WTC11 (cell line): Measurements from ENCODE around the gene AMIGO1. TPM values are rescaled to one million over a fixed set of nuclear protein-coding genes. Genes with fewer than 3 reads are reported as not detected.

ENCODE experiments used
- ATAC-seq: fragments of 200-7000 bp; cut with Tn5 transposase; 2 replicates; pipeline ENCODE4 v1.10.0; 2021; ENCODE audit warnings: mild to moderate bottlenecking, moderate library complexity
- CTCF ChIA-PET: fragments of 300-600 bp; sonication (Branson Sonifier 250); formaldehyde crosslinking; loops from one replicate; lab custom pipeline; 2021; ENCODE audit warnings: antibody characterized with exemption; lab: Charles Lee
- POLR2A ChIA-PET: fragments of 350-600 bp; sonication (Branson Sonifier 250); formaldehyde crosslinking; loops from one replicate; lab custom pipeline; 2021; ENCODE audit warnings: antibody characterized with exemption; lab: Charles Lee
- DNase-seq: peaks from one replicate; pipeline ENCODE4 v3.0.0; 2021; ENCODE audit warnings: low spot score
- H3K27ac Mint-ChIP-seq: 2 replicates; pipeline ENCODE4 v1.8.0; 2021; ENCODE audit warnings: mixed read lengths
- H3K27me3 Mint-ChIP-seq: 2 replicates; pipeline ENCODE4 v1.8.0; 2021; ENCODE audit warnings: low read depth, mild to moderate bottlenecking, moderate library complexity, mixed read lengths
- H3K36me3 Mint-ChIP-seq: 2 replicates; pipeline ENCODE4 v1.8.0; 2021; ENCODE audit warnings: mixed read lengths
- H3K4me1 Mint-ChIP-seq: 2 replicates; pipeline ENCODE4 v1.8.0; 2022; ENCODE audit warnings: mixed read lengths
- H3K4me3 Mint-ChIP-seq: 2 replicates; pipeline ENCODE4 v1.8.0; 2021; ENCODE audit warnings: mild to moderate bottlenecking, moderate library complexity, mixed read lengths
- H3K9me3 Mint-ChIP-seq: 2 replicates; pipeline ENCODE4 v1.8.0; 2021; ENCODE audit warnings: mixed read lengths
- E2F4 ChIP-seq: sonication (generic); formaldehyde crosslinking; IDR thresholded peaks from 2 replicates; pipeline ENCODE4 v1.8.1; 2022; ENCODE audit warnings: low read depth, mild to moderate bottlenecking, moderate library complexity, missing genetic modification reagents, borderline replicate concordance
- EMX1 ChIP-seq: fragments of 250-450 bp; sonication (Bioruptor Pico); IDR thresholded peaks from 2 replicates; pipeline ENCODE4 v1.8.0; 2021; ENCODE audit warnings: mild to moderate bottlenecking
- ETV6 ChIP-seq: sonication (generic); formaldehyde crosslinking; IDR thresholded peaks from 2 replicates; pipeline ENCODE4 v1.8.1; 2022; ENCODE audit warnings: mild to moderate bottlenecking, missing genetic modification reagents
- FOXP1 ChIP-seq: sonication (generic); formaldehyde crosslinking; IDR thresholded peaks from 2 replicates; pipeline ENCODE4 v1.8.0; 2022; ENCODE audit warnings: missing genetic modification reagents, mild to moderate bottlenecking, moderate library complexity, borderline replicate concordance
- HMGXB4 ChIP-seq: sonication (generic); formaldehyde crosslinking; IDR thresholded peaks from 2 replicates; pipeline ENCODE4 v1.8.1; 2023; ENCODE audit warnings: mild to moderate bottlenecking, moderate library complexity, missing genetic modification reagents
- JAZF1 ChIP-seq: fragments of 250-450 bp; sonication (Bioruptor Pico); IDR thresholded peaks from 2 replicates; pipeline ENCODE4 v1.9.0; 2021; ENCODE audit warnings: moderate library complexity, mild to moderate bottlenecking, inconsistent platforms
- JUN ChIP-seq: sonication (generic); formaldehyde crosslinking; IDR thresholded peaks from 2 replicates; pipeline ENCODE4 v1.8.0; 2023; ENCODE audit warnings: mild to moderate bottlenecking, missing genetic modification reagents
- KAT7 ChIP-seq: sonication (generic); formaldehyde crosslinking; IDR thresholded peaks from 2 replicates; pipeline ENCODE4 v1.8.1; 2023; ENCODE audit warnings: missing genetic modification reagents, mild to moderate bottlenecking, borderline replicate concordance
- NFATC4 ChIP-seq: fragments of 250-450 bp; sonication (Bioruptor Pico); IDR thresholded peaks from 2 replicates; pipeline ENCODE4 v1.9.0; 2021; ENCODE audit warnings: mild to moderate bottlenecking
- NR1H2 ChIP-seq: sonication (generic); formaldehyde crosslinking; IDR thresholded peaks from 2 replicates; pipeline ENCODE4 v1.9.0; 2021; ENCODE audit warnings: mild to moderate bottlenecking, moderate library complexity, missing genetic modification reagents
- NR2C2 ChIP-seq: sonication (generic); formaldehyde crosslinking; IDR thresholded peaks from 2 replicates; pipeline ENCODE4 v1.8.0; 2022; ENCODE audit warnings: mild to moderate bottlenecking, missing genetic modification reagents
- RELA ChIP-seq: sonication (generic); formaldehyde crosslinking; IDR thresholded peaks from 2 replicates; pipeline ENCODE4 v1.8.1; 2022; ENCODE audit warnings: missing genetic modification reagents, mild to moderate bottlenecking, borderline replicate concordance
- SP1 ChIP-seq: sonication (generic); formaldehyde crosslinking; conservative IDR thresholded peaks from 2 replicates; pipeline ENCODE4 v1.8.1; 2022; ENCODE audit warnings: missing genetic modification reagents
- ZNF121 ChIP-seq: sonication (generic); formaldehyde crosslinking; IDR thresholded peaks from 2 replicates; pipeline ENCODE4 v1.8.0; 2023; ENCODE audit warnings: missing genetic modification reagents
- ZNF219 ChIP-seq: sonication (generic); formaldehyde crosslinking; IDR thresholded peaks from 2 replicates; pipeline ENCODE4 v1.8.0; 2023; ENCODE audit warnings: missing genetic modification reagents, mild to moderate bottlenecking, borderline replicate concordance
- ZNF232 ChIP-seq: sonication (generic); formaldehyde crosslinking; IDR thresholded peaks from 2 replicates; pipeline ENCODE4 v1.8.0; 2022; ENCODE audit warnings: mild to moderate bottlenecking, missing genetic modification reagents
- ZNF425 ChIP-seq: fragments of 250-450 bp; sonication (Bioruptor Pico); conservative IDR thresholded peaks from 2 replicates; pipeline ENCODE4 v1.9.0; 2021; ENCODE audit warnings: mild to moderate bottlenecking
- total RNA-seq: library from RNA; stranded (reverse); gene quantifications from 3 replicates; pipeline ENCODE4 v1.2.3, GENCODE V29; 2021
- TF ChIP-seq, protein P1 (sequence below): sonication (generic); formaldehyde crosslinking; conservative IDR thresholded peaks from 2 replicates; pipeline ENCODE4 v1.8.1; 2022; ENCODE audit warnings: mild to moderate bottlenecking, missing genetic modification reagents
- TF ChIP-seq, protein P2 (sequence below): sonication (generic); formaldehyde crosslinking; IDR thresholded peaks from 2 replicates; pipeline ENCODE4 v1.8.1; 2023; ENCODE audit warnings: mild to moderate bottlenecking, missing genetic modification reagents, borderline replicate concordance

AMIGO1 gene
- total RNA-seq, 1 experiment from 2014 or later: 2.4 TPM

GRCh38 chr1:109556563-109556962 is 47.0 kb upstream of the AMIGO1 start:
- Mint-ChIP-seq H3K9me3 (peaks cover 4% of the 10 kb centered on the region), H3K27ac (no peak overlapping the region), H3K4me1 (peaks cover 12% of the 10 kb centered on the region), H3K36me3 (peaks cover 4% of the 10 kb centered on the region; the same call in 1 of the 2 replicates), H3K27me3 (no peaks in the 10 kb centered on the region)
- ChIA-PET POLR2A (no interaction called here), CTCF (no interaction called here)
- no peak for DNase-seq
- no peak for TF ChIP-seq NR1H2 (CRISPR knock-in tag)
- TF ChIP-seq SP1 (CRISPR knock-in tag): no peak
- TF ChIP-seq FOXP1: no peak
- no peak for TF ChIP-seq RELA
- TF ChIP-seq ZNF219 (CRISPR knock-in tag): no peak
- TF ChIP-seq ZNF425 (CRISPR knock-in tag): no peak
- no peak for TF ChIP-seq NR2C2
- no peak for TF ChIP-seq ZNF232 (CRISPR knock-in tag)
- TF ChIP-seq HMGXB4 (CRISPR knock-in tag): no peak
- no peak for TF ChIP-seq ETV6 (CRISPR knock-in tag)
- TF ChIP-seq, protein P1, sequence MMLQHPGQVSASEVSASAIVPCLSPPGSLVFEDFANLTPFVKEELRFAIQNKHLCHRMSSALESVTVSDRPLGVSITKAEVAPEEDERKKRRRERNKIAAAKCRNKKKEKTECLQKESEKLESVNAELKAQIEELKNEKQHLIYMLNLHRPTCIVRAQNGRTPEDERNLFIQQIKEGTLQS (CRISPR knock-in tag): no peak
- no peak for TF ChIP-seq EMX1 (CRISPR knock-in tag)
- TF ChIP-seq KAT7 (CRISPR knock-in tag): no peak
- TF ChIP-seq JAZF1: no peak
- no peak for TF ChIP-seq ZNF121
- no peak for TF ChIP-seq JUN (CRISPR knock-in tag)
- TF ChIP-seq E2F4: no peak
- TF ChIP-seq, protein P2, sequence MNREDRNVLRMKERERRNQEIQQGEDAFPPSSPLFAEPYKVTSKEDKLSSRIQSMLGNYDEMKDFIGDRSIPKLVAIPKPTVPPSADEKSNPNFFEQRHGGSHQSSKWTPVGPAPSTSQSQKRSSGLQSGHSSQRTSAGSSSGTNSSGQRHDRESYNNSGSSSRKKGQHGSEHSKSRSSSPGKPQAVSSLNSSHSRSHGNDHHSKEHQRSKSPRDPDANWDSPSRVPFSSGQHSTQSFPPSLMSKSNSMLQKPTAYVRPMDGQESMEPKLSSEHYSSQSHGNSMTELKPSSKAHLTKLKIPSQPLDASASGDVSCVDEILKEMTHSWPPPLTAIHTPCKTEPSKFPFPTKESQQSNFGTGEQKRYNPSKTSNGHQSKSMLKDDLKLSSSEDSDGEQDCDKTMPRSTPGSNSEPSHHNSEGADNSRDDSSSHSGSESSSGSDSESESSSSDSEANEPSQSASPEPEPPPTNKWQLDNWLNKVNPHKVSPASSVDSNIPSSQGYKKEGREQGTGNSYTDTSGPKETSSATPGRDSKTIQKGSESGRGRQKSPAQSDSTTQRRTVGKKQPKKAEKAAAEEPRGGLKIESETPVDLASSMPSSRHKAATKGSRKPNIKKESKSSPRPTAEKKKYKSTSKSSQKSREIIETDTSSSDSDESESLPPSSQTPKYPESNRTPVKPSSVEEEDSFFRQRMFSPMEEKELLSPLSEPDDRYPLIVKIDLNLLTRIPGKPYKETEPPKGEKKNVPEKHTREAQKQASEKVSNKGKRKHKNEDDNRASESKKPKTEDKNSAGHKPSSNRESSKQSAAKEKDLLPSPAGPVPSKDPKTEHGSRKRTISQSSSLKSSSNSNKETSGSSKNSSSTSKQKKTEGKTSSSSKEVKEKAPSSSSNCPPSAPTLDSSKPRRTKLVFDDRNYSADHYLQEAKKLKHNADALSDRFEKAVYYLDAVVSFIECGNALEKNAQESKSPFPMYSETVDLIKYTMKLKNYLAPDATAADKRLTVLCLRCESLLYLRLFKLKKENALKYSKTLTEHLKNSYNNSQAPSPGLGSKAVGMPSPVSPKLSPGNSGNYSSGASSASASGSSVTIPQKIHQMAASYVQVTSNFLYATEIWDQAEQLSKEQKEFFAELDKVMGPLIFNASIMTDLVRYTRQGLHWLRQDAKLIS (CRISPR knock-in tag): no peak
- TF ChIP-seq NFATC4 (CRISPR knock-in tag): no peak
- TF ChIP-seq, all 79 proteins: peak for 0
- no peak for ATAC-seq
- no peak overlapping the region for H3K4me3 Mint-ChIP-seq
